Gastroesophageal sphincter (tissue), 4 donors: ENCODE measurements around the gene IMMP2L. TPM values are rescaled to one million over a fixed set of nuclear protein-coding genes. Genes with fewer than 3 reads are reported as not detected.
A peak's percentile ranks its signal among the peaks of the same experiment; 100 is the strongest.

ENCODE experiments used
- ATAC-seq: fragments of 150-250 bp; one replicate; pipeline ENCODE4 v1.9.1; 2016; ENCODE audit warnings: mild to moderate bottlenecking, moderate library complexity
- H3K27ac ChIP-seq, 4 donors: fragments of 200-600 bp; sonication (generic) in 3 of 4; 1 replicate in 3 of 4; 2 replicates in 1 of 4; pipeline ENCODE4 v1.5.1; 2016 to 2019
- H3K27me3 ChIP-seq: fragments of 200-600 bp; sonication (generic); one replicate; pipeline ENCODE4 v1.5.1; 2019
- H3K36me3 ChIP-seq, 2 donors: fragments of 200-600 bp; sonication (generic); one replicate each; pipeline ENCODE4 v1.5.1; 2019; ENCODE audit warnings: control low read depth in 1 of 2
- H3K4me1 ChIP-seq, 3 donors: fragments of 200-600 bp; sonication (generic); 1 replicate in 2 of 3; 2 replicates in 1 of 3; pipeline ENCODE4 v1.5.1; 2016 to 2019; ENCODE audit warnings: control low read depth in 2 of 3
- H3K4me3 ChIP-seq, 2 donors: fragments of 200-600 bp; sonication (generic); one replicate each; pipeline ENCODE4 v1.5.1; 2019; ENCODE audit warnings: mild to moderate bottlenecking in 1 of 2, moderate library complexity in 1 of 2
- H3K9me3 ChIP-seq, 3 donors: fragments of 200-600 bp; sonication (generic); one replicate each; pipeline ENCODE4 v1.5.1; 2017 to 2019; ENCODE audit warnings: control low read depth in 2 of 3
- CTCF ChIP-seq, 4 experiments: fragments of 200-600 bp in 2 of 4; fragments of 450-650 bp in 2 of 4; sonication (generic) in 1 of 4; IDR thresholded peaks; one replicate each; pipeline ENCODE4 v1.5.1; 2017 to 2019; ENCODE audit warnings: antibody characterized with exemption in 4 of 4, mild to moderate bottlenecking in 2 of 4, moderate library complexity in 2 of 4
- EP300 ChIP-seq: sonication (generic); formaldehyde crosslinking; IDR thresholded peaks from one replicate; pipeline ENCODE4 v1.6.1; 2017; ENCODE audit warnings: antibody characterized with exemption, mild to moderate bottlenecking
- POLR2A ChIP-seq, 2 donors: fragments of 450-650 bp; IDR thresholded peaks; one replicate each; pipeline ENCODE4 v1.6.1; 2017; ENCODE audit warnings: antibody characterized with exemption in 2 of 2, mild to moderate bottlenecking in 2 of 2, moderate library complexity in 1 of 2
- POLR2AphosphoS5 ChIP-seq: sonication (generic); formaldehyde crosslinking; IDR thresholded peaks from one replicate; pipeline ENCODE4 v1.6.1; 2017; ENCODE audit warnings: antibody characterized with exemption
- WGBS, 2 donors: methylation state at CpG; one replicate each; pipeline ENCODE4 v1.1.5; 2018; ENCODE audit warnings: low coverage in 1 of 2; 5-methylcytosine and 5-hydroxymethylcytosine counted together
- total RNA-seq, 4 donors: library from RNA; depleted of rRNA; stranded (reverse); fragments of >200 nt; gene quantifications; one replicate each; pipeline ENCODE4 v1.1.0, GENCODE V29; 2016

IMMP2L gene
- total RNA-seq, 4 donors from 2014 or later = 13.6 to 38.5 (median 30.1) TPM

DNA sequence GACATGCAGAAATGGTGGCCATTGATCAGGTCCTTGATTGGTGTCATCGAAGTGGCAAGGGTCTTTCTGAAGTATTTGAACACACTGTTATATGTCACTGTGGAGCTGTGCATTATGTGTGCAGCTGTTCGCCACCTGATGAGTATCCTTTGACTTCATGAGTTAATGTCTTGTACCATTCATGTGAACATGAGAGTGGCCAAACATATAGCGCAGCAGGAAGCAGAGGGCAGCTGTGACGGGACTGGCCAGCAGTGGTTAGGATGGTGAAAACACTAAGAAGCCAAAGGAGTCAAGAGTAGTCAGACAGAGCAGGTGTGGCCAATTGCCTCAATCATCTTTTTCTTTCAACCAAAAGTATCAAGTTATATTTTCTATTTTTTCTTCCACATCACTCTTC, 167.4 kb downstream of the IMMP2L start:
- Histone ChIP-seq H3K36me3 (no peaks in the 10 kb centered on the region), H3K4me3 (no peak overlapping the region), H3K27ac (no peak overlapping the region), H3K27me3 (no peaks in the 10 kb centered on the region), H3K4me1 (peaks cover 0 to 15% (median 0%) of the 10 kb centered on the region in 3 donors), H3K9me3 (no peaks in the 10 kb centered on the region)
- 95 to 100% methylated on average over 3 to 4 of the region's 4 CpGs for WGBS, 2 donors
- TF ChIP-seq EP300 (no peak), CTCF (IDR thresholded peaks at IDR 0.05) (no peak), POLR2A (IDR thresholded peaks at IDR 0.05) (no peak), POLR2AphosphoS5 (no peak)
- no peak for ATAC-seq

DNA sequence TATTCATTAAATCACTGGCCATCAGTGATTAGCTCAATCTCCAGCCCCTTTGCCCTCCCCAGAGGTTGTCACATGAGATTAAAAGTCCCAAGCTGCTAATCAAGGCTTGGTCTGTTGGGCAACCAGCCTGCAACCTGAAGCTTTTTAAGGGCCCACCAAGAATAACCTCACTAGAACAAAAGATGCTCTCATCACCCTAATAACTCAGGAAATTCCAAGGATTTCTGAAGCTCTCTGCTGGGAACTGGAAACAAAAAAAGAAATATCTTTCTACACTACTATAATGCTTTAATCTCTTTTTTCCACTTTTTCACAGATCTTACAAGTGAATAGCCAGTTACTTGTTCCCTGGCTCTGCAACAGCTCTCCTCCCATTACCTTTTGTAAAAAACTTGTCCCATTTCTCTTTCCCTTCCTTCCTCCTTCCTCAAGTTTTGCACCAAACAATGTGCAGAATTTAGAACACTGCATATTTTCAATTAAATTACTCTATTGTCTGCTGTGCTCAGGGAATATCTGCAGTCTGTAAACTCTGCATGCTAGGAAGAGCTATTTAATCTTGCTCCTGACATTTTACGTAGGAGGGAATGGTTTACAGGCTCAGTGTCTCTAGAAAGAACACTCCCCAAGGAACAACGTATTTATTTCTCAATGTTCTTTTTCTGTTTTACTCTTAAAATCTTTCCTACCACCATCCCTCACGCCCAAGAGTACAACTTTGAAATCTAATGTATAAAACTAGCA, 169.1 kb downstream of the IMMP2L start:
- WGBS, 2 donors = 26 to 41% methylated on average over 3 of the region's 3 CpGs
- Histone ChIP-seq H3K27me3 (no peaks in the 10 kb centered on the region), H3K4me3 (no peak overlapping the region), H3K9me3 (no peaks in the 10 kb centered on the region), H3K36me3 (no peaks in the 10 kb centered on the region), H3K27ac (peak overlapping the region in 2 of 4 donors; percentile 32), H3K4me1 (peaks cover 0 to 15% (median 0%) of the 10 kb centered on the region in 3 donors)
- TF ChIP-seq POLR2A (IDR thresholded peaks at IDR 0.05) = no peak
- no peak for TF ChIP-seq CTCF (IDR thresholded peaks at IDR 0.05)
- no peak for TF ChIP-seq EP300
- no peak for TF ChIP-seq POLR2AphosphoS5
- ATAC-seq = no peak

- peaks cover 0 to 15% (median 0%) of the 10 kb centered on the region in 3 donors for H3K4me1 ChIP-seq
- no peaks in the 10 kb centered on the region for H3K27me3 ChIP-seq
- no peaks in the 10 kb centered on the region for H3K36me3 ChIP-seq
- no peaks in the 10 kb centered on the region for H3K9me3 ChIP-seq
- peak overlapping the region in 1 of 4 donors; percentile 32 for H3K27ac ChIP-seq
- ATAC-seq = no peak
- WGBS, 2 donors = 70 to 78% methylated on average over 1 of the region's 1 CpG
- TF ChIP-seq CTCF (IDR thresholded peaks at IDR 0.05) (no peak), POLR2A (IDR thresholded peaks at IDR 0.05) (no peak)
- no peak overlapping the region for H3K4me3 ChIP-seq
These were observed 170.0 kb downstream of the IMMP2L start for GRCh38 chr7:111392294-111392693.

GRCh38 chr7:111390000-111390399, 172.3 kb downstream of the IMMP2L start:
- no peak overlapping the region for H3K27ac ChIP-seq
- H3K4me3 ChIP-seq = no peak overlapping the region
- no peak for TF ChIP-seq CTCF (IDR thresholded peaks at IDR 0.05)
- TF ChIP-seq EP300 = no peak
- TF ChIP-seq POLR2A (IDR thresholded peaks at IDR 0.05) = no peak
- TF ChIP-seq POLR2AphosphoS5 = no peak
- no peaks in the 10 kb centered on the region for H3K36me3 ChIP-seq
- H3K27me3 ChIP-seq = no peaks in the 10 kb centered on the region
- no peaks in the 10 kb centered on the region for H3K9me3 ChIP-seq
- no peak for ATAC-seq
- 78 to 95% methylated on average over 3 to 4 of the region's 4 CpGs for WGBS, 2 donors
- H3K4me1 ChIP-seq = peaks cover 0 to 15% (median 0%) of the 10 kb centered on the region in 3 donors

DNA sequence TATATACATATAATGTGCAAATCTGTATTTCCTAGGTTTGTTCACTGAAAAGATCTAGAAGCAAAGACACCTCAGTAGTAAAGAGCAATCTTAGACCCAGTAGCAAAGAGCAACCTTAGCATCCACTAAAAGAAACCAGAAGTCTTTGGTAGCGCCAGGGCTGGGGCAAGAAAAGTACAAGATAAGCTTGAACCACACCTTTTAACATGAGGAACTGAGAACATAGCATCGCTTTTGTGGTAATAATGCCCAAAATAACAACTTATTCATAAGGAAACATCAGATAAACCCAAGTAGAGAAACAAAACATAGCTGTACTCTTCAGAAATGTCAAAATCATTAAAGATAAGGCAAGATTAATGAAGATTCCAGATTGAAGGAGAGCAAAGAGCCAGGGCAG, 173.4 kb downstream of the IMMP2L start:
- no peak overlapping the region for H3K27ac ChIP-seq
- H3K27me3 ChIP-seq = no peaks in the 10 kb centered on the region
- H3K36me3 ChIP-seq = no peaks in the 10 kb centered on the region
- no peak overlapping the region for H3K4me3 ChIP-seq
- H3K4me1 ChIP-seq = peaks cover 0 to 15% (median 0%) of the 10 kb centered on the region in 3 donors
- no peak for ATAC-seq
- 100% methylated on average over 2 of the region's 2 CpGs for WGBS, 2 donors
- no peaks in the 10 kb centered on the region for H3K9me3 ChIP-seq
- TF ChIP-seq POLR2A (IDR thresholded peaks at IDR 0.05) (no peak), CTCF (IDR thresholded peaks at IDR 0.05) (no peak), POLR2AphosphoS5 (no peak), EP300 (no peak)
